ENCODE results near the gene NTSR1. TPM values are rescaled to one million over a fixed set of nuclear protein-coding genes. Genes with fewer than 3 reads are reported as not detected.

NTSR1 gene
- total and polyA plus RNA-seq, 2 of the 13 experiments (the other 11 are each of a cell fraction or from before 2014, with no cell fraction given): 0.09 to 0.12 TPM

- TF ChIP-seq ZNF720 (CRISPR knock-in tag; IDR thresholded peaks at IDR 0.05) (no peak), ZSCAN22 (CRISPR knock-in tag; IDR thresholded peaks at IDR 0.05) (no peak), SRSF4 (IDR thresholded peaks at IDR 0.05; ENCODE audit: low read depth, low read length, poor library complexity, severe bottlenecking) (no peak), FLYWCH1 (CRISPR knock-in tag; IDR thresholded peaks at IDR 0.05) (no peak), RFX1 (IDR thresholded peaks at IDR 0.05) (no peak), ZBTB10 (CRISPR knock-in tag; IDR thresholded peaks at IDR 0.05; ENCODE audit: borderline replicate concordance) (no peak), FOXA1 (IDR thresholded peaks at IDR 0.05) (no peak), FOXA1 (CRISPR knock-in tag; IDR thresholded peaks at IDR 0.05) (no peak), ZNF644 (CRISPR knock-in tag; IDR thresholded peaks at IDR 0.05; ENCODE audit: low read depth) (no peak), ZNF841 (CRISPR knock-in tag; IDR thresholded peaks at IDR 0.05; ENCODE audit: borderline replicate concordance) (no peak), ZNF768 (CRISPR knock-in tag; IDR thresholded peaks at IDR 0.05) (no peak), MAFK (conservative IDR thresholded peaks at IDR 0.05 in 1 of 2, IDR thresholded peaks at IDR 0.05 in 1 of 2; ENCODE audit: low read length in 2 of 2) (no peak), MED13 (CRISPR knock-in tag; IDR thresholded peaks at IDR 0.05) (no peak), ZFP41 (CRISPR knock-in tag; IDR thresholded peaks at IDR 0.05; ENCODE audit: borderline replicate concordance) (no peak), ZBTB42 (CRISPR knock-in tag; IDR thresholded peaks at IDR 0.05) (no peak), RARA (CRISPR knock-in tag; IDR thresholded peaks at IDR 0.05) (no peak), HMGA1 (CRISPR knock-in tag; conservative IDR thresholded peaks at IDR 0.05) (no peak), PTBP1 (IDR thresholded peaks at IDR 0.05; ENCODE audit: low read depth, low read length, poor library complexity, severe bottlenecking) (no peak), NR2C2 (CRISPR knock-in tag; IDR thresholded peaks at IDR 0.05; ENCODE audit: borderline replicate concordance) (0 out of 2 replicates have a peak, but pooled peaks have one; percentile 29), BRCA1 (CRISPR knock-in tag; IDR thresholded peaks at IDR 0.05) (no peak), ZNF530 (CRISPR knock-in tag; IDR thresholded peaks at IDR 0.05; ENCODE audit: low read depth) (no peak), ZNF672 (CRISPR knock-in tag; IDR thresholded peaks at IDR 0.05) (no peak), ZMYM4 (CRISPR knock-in tag; IDR thresholded peaks at IDR 0.05) (no peak), ZNF605 (CRISPR knock-in tag; IDR thresholded peaks at IDR 0.05) (no peak), MEF2D (CRISPR knock-in tag; IDR thresholded peaks at IDR 0.05) (no peak), PBX2 (CRISPR knock-in tag; IDR thresholded peaks at IDR 0.05) (no peak), KDM4B (CRISPR knock-in tag; IDR thresholded peaks at IDR 0.05) (no peak), TFDP1 (CRISPR knock-in tag; IDR thresholded peaks at IDR 0.05; ENCODE audit: borderline replicate concordance) (no peak), ZNF160 (CRISPR knock-in tag; IDR thresholded peaks at IDR 0.05) (0 out of 2 replicates have a peak, but pooled peaks have one; percentile 59)
Observed at GRCh38 chr20:62808211-62808865, 99.7 kb downstream of the NTSR1 start (continued).
